ENCODE results near the gene ZNF385D. TPM values are rescaled to one million over a fixed set of nuclear protein-coding genes. Genes with fewer than 3 reads are reported as not detected.

ZNF385D gene
- total RNA-seq, 1 experiment from 2014 or later: not detected

GRCh38 chr3:21783839-21784238 is 32.8 kb upstream of the ZNF385D start:
- no peak for DNase-seq (ENCODE audit: low read depth, low spot score)
- no peaks in the 10 kb centered on the region for H4K20me1 ChIP-seq (ENCODE audit: insufficient read depth)
- H3K79me2 ChIP-seq (ENCODE audit: insufficient read depth, low read length): no peaks in the 10 kb centered on the region
- ChIA-PET CTCF (no interaction called here), RAD21 (ENCODE audit: low non-redundant PET in 1 of 2, low total read pairs in 2 of 2, uncharacterized antibody in 2 of 2, unreplicated experiment in 2 of 2) (no interaction called here), POLR2A (no interaction called here)
- H3K4me3 ChIP-seq (replicated peaks in 1 of 2; ENCODE audit: low read depth in 1 of 2, low read length in 2 of 2): no peak overlapping the region
- no TSS peak for BruUV-seq (replicated peaks)
- TF ChIP-seq TCF7L2 (IDR thresholded peaks at IDR 0.05; ENCODE audit: borderline replicate concordance, extremely low read depth, insufficient read depth, insufficient read length) (no peak), POLR2AphosphoS5 (IDR thresholded peaks at IDR 0.05; ENCODE audit: low read depth, low read length) (no peak), SIN3A (IDR thresholded peaks at IDR 0.05; ENCODE audit: low read depth) (no peak), FOSL1 (IDR thresholded peaks at IDR 0.05; ENCODE audit: low read depth) (no peak), CBX3 (IDR thresholded peaks at IDR 0.05; ENCODE audit: low read depth) (no peak), EZH2phosphoT487 (IDR thresholded peaks at IDR 0.05; ENCODE audit: borderline replicate concordance) (no peak), SRF (IDR thresholded peaks at IDR 0.05; ENCODE audit: low read depth) (no peak), ZFX (IDR thresholded peaks at IDR 0.05) (no peak), JUND (IDR thresholded peaks at IDR 0.05) (no peak), ELF1 (IDR thresholded peaks at IDR 0.05; ENCODE audit: borderline replicate concordance, low read depth) (no peak), ZBTB33 (IDR thresholded peaks at IDR 0.05; ENCODE audit: extremely low read depth, insufficient replicate concordance, low read length) (no peak), POLR2A (IDR thresholded peaks at IDR 0.05; ENCODE audit: borderline replicate concordance, extremely low read depth, insufficient read depth, insufficient read length) (no peak)
- TF ChIP-seq, protein P1, sequence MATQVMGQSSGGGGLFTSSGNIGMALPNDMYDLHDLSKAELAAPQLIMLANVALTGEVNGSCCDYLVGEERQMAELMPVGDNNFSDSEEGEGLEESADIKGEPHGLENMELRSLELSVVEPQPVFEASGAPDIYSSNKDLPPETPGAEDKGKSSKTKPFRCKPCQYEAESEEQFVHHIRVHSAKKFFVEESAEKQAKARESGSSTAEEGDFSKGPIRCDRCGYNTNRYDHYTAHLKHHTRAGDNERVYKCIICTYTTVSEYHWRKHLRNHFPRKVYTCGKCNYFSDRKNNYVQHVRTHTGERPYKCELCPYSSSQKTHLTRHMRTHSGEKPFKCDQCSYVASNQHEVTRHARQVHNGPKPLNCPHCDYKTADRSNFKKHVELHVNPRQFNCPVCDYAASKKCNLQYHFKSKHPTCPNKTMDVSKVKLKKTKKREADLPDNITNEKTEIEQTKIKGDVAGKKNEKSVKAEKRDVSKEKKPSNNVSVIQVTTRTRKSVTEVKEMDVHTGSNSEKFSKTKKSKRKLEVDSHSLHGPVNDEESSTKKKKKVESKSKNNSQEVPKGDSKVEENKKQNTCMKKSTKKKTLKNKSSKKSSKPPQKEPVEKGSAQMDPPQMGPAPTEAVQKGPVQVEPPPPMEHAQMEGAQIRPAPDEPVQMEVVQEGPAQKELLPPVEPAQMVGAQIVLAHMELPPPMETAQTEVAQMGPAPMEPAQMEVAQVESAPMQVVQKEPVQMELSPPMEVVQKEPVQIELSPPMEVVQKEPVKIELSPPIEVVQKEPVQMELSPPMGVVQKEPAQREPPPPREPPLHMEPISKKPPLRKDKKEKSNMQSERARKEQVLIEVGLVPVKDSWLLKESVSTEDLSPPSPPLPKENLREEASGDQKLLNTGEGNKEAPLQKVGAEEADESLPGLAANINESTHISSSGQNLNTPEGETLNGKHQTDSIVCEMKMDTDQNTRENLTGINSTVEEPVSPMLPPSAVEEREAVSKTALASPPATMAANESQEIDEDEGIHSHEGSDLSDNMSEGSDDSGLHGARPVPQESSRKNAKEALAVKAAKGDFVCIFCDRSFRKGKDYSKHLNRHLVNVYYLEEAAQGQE (IDR thresholded peaks at IDR 0.05; ENCODE audit: low read depth): no peak
- intact Hi-C loops (cut with micrococcal nuclease): no loop called here
- H3K9ac ChIP-seq (ENCODE audit: low read length): no peak overlapping the region
- H3K4me2 ChIP-seq (ENCODE audit: low read length): no peak overlapping the region
- no peak overlapping the region for H3K27ac ChIP-seq (ENCODE audit: low read depth, low read length)
- H3K4me1 ChIP-seq (ENCODE audit: control insufficient read depth in 1 of 2, insufficient read depth in 2 of 2, low read length in 2 of 2): no peaks in the 10 kb centered on the region
- peaks cover 4 to 8% of the 10 kb centered on the region in 2 experiments; a peak in 2 of 4 replicates for H3K9me3 ChIP-seq (ENCODE audit: control insufficient read depth in 1 of 2, insufficient read depth in 1 of 2, low read depth in 1 of 2, low read length in 2 of 2)
- H3K9me2 ChIP-seq (ENCODE audit: insufficient read depth): no peaks in the 10 kb centered on the region
- no peaks in the 10 kb centered on the region for H3K27me3 ChIP-seq (ENCODE audit: insufficient read depth, low read length)
- H2AFZ ChIP-seq (ENCODE audit: low read depth, low read length, poor library complexity, severe bottlenecking): no peak overlapping the region
- no peak for ATAC-seq
- no peaks in the 10 kb centered on the region for H3K36me3 ChIP-seq (ENCODE audit: control insufficient read depth in 1 of 2, insufficient read depth in 2 of 2, low read length in 2 of 2)

Data from HCT116 (cell line).